ENCODE results near the gene ZNF133. TPM values are rescaled to one million over a fixed set of nuclear protein-coding genes. Genes with fewer than 3 reads are reported as not detected.

The ZNF133 gene
- total and polyA plus RNA-seq, 2 experiments from 2014 or later, result 10.9 to 22.4 TPM

GRCh38 chr20:18364768-18365167, 76.4 kb downstream of the ZNF133 start:
- Histone ChIP-seq H3K27me3 (no peaks in the 10 kb centered on the region), H3K36me3 (replicated peaks; ENCODE audit: insufficient read depth, low read depth) (no peaks in the 10 kb centered on the region), H3K9me2 (replicated peaks; ENCODE audit: insufficient read depth) (no peaks in the 10 kb centered on the region), H2AFZ (no peak overlapping the region), H3K4me3 (no peak overlapping the region), H3K4me1 (ENCODE audit: insufficient read depth) (no peaks in the 10 kb centered on the region), H4K20me1 (ENCODE audit: insufficient read depth, poor library complexity, severe bottlenecking) (no peaks in the 10 kb centered on the region), H3K27ac (no peak overlapping the region), H3K9me3 (ENCODE audit: low read depth) (no peaks in the 10 kb centered on the region), H3K79me2 (no peaks in the 10 kb centered on the region), H3K4me2 (no peak overlapping the region)
- WGBS (ENCODE audit: low lambda C conversion rate, missing lambda C conversion rate), result 84% methylated on average over 2 of the region's 2 CpGs
- TF ChIP-seq EZH2 (IDR thresholded peaks at IDR 0.05; ENCODE audit: borderline replicate concordance), result no peak
- TF ChIP-seq EZH2phosphoT487 (IDR thresholded peaks at IDR 0.05; ENCODE audit: low read depth, severe bottlenecking, unreplicated experiment), result no peak
- TF ChIP-seq, protein P1, sequence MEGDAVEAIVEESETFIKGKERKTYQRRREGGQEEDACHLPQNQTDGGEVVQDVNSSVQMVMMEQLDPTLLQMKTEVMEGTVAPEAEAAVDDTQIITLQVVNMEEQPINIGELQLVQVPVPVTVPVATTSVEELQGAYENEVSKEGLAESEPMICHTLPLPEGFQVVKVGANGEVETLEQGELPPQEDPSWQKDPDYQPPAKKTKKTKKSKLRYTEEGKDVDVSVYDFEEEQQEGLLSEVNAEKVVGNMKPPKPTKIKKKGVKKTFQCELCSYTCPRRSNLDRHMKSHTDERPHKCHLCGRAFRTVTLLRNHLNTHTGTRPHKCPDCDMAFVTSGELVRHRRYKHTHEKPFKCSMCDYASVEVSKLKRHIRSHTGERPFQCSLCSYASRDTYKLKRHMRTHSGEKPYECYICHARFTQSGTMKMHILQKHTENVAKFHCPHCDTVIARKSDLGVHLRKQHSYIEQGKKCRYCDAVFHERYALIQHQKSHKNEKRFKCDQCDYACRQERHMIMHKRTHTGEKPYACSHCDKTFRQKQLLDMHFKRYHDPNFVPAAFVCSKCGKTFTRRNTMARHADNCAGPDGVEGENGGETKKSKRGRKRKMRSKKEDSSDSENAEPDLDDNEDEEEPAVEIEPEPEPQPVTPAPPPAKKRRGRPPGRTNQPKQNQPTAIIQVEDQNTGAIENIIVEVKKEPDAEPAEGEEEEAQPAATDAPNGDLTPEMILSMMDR (IDR thresholded peaks at IDR 0.05; ENCODE audit: poor library complexity), result no peak
- no peak for DNase-seq (ENCODE audit: low spot score)

Small RNA genes within 50 kb of the gene (small RNA-seq; reads per million reads assigned to genes)
- gene RN7SL14P (not detected), gene RNU2-56P (0.12 reads per million)

Other genes with a start within 250 kb of the ZNF133 start
- gene OVOL2, start 230.6 kb upstream of the ZNF133 start, total RNA-seq, result 1.4 and 2.9 TPM in 2 replicates
- 1.9 and 4.2 TPM in 2 replicates for gene OVOL2, start 230.6 kb upstream of the ZNF133 start, polyA plus RNA-seq
- 20.6 and 24.7 TPM in 2 replicates for gene KAT14, start 150.7 kb upstream of the ZNF133 start, total RNA-seq
- 12.3 and 12.8 TPM in 2 replicates for gene KAT14, start 150.7 kb upstream of the ZNF133 start, polyA plus RNA-seq
- 21.8 and 27.7 TPM in 2 replicates for gene PET117, start 150.7 kb upstream of the ZNF133 start, total RNA-seq
- gene PET117, start 150.7 kb upstream of the ZNF133 start, polyA plus RNA-seq, result 21.7 and 24.7 TPM in 2 replicates
- gene DZANK1, start 178.5 kb downstream of the ZNF133 start, total RNA-seq, result 1.1 and 1.8 TPM in 2 replicates
- gene DZANK1, start 178.5 kb downstream of the ZNF133 start, polyA plus RNA-seq, result 2.0 and 2.2 TPM in 2 replicates
- gene POLR3F, start 178.9 kb downstream of the ZNF133 start, total RNA-seq, result 7.7 and 10.8 TPM in 2 replicates
- 4.0 and 9.1 TPM in 2 replicates for gene POLR3F, start 178.9 kb downstream of the ZNF133 start, polyA plus RNA-seq
- 22.5 and 31.7 TPM in 2 replicates for gene RBBP9, start 208.7 kb downstream of the ZNF133 start, total RNA-seq
- gene RBBP9, start 208.7 kb downstream of the ZNF133 start, polyA plus RNA-seq, result 6.6 and 8.0 TPM in 2 replicates
- 47.7 and 49.9 TPM in 2 replicates for gene SEC23B, start 219.4 kb downstream of the ZNF133 start, total RNA-seq
- gene SEC23B, start 219.4 kb downstream of the ZNF133 start, polyA plus RNA-seq, result 43.0 and 50.4 TPM in 2 replicates

Data from hepatocyte (in vitro differentiated cells).